ENCODE measurements around the gene AKR1E2.

The AKR1E2 gene

GRCh38 chr10:4784667-4785333 is 41.2 kb upstream of the AKR1E2 start:
- no peak for TF ChIP-seq CTCF (conservative IDR thresholded peaks at IDR 0.05; ENCODE audit: low read length)
- no peak for DNase-seq (ENCODE audit: low read depth)
- H3K4me3 ChIP-seq (ENCODE audit: low read length): no peak overlapping the region

- TF ChIP-seq CTCF (conservative IDR thresholded peaks at IDR 0.05; ENCODE audit: low read length): no peak
- no peak overlapping the region for H3K4me3 ChIP-seq (ENCODE audit: low read length)
- DNase-seq (ENCODE audit: low read depth): no peak
These were observed 39.8 kb upstream of the AKR1E2 start for GRCh38 chr10:4786043-4786839.

- TF ChIP-seq CTCF (conservative IDR thresholded peaks at IDR 0.05; ENCODE audit: low read length): no peak
- H3K4me3 ChIP-seq (ENCODE audit: low read length): no peak overlapping the region
- no peak for DNase-seq (ENCODE audit: low read depth)
These were observed 36.0 kb upstream of the AKR1E2 start for GRCh38 chr10:4790045-4790444.

GRCh38 chr10:4790922-4791321 is 35.1 kb upstream of the AKR1E2 start:
- H3K4me3 ChIP-seq (ENCODE audit: low read length): no peak overlapping the region
- no peak for TF ChIP-seq CTCF (conservative IDR thresholded peaks at IDR 0.05; ENCODE audit: low read length)
- no peak for DNase-seq (ENCODE audit: low read depth)

- no peak overlapping the region for H3K4me3 ChIP-seq (ENCODE audit: low read length)
- TF ChIP-seq CTCF (conservative IDR thresholded peaks at IDR 0.05; ENCODE audit: low read length): no peak
- no peak for DNase-seq (ENCODE audit: low read depth)
These were observed 33.6 kb upstream of the AKR1E2 start for GRCh38 chr10:4792381-4792780.

GRCh38 chr10:4801405-4801804 is 24.6 kb upstream of the AKR1E2 start:
- TF ChIP-seq CTCF (conservative IDR thresholded peaks at IDR 0.05; ENCODE audit: low read length): no peak
- H3K4me3 ChIP-seq (ENCODE audit: low read length): no peak overlapping the region
- no peak for DNase-seq (ENCODE audit: low read depth)

All from AG10803 (cell line).